DMS114 treated with DMSO at 0.1 percent for 48 hours (cell line): ENCODE data around the gene GSTM4.

ENCODE experiments used
- DNase-seq: peaks from one replicate; lab custom pipeline; 2025; ENCODE audit not compliant: unreplicated experiment; lab: John Stamatoyannopoulos, UW

The GSTM4 gene

DNA sequence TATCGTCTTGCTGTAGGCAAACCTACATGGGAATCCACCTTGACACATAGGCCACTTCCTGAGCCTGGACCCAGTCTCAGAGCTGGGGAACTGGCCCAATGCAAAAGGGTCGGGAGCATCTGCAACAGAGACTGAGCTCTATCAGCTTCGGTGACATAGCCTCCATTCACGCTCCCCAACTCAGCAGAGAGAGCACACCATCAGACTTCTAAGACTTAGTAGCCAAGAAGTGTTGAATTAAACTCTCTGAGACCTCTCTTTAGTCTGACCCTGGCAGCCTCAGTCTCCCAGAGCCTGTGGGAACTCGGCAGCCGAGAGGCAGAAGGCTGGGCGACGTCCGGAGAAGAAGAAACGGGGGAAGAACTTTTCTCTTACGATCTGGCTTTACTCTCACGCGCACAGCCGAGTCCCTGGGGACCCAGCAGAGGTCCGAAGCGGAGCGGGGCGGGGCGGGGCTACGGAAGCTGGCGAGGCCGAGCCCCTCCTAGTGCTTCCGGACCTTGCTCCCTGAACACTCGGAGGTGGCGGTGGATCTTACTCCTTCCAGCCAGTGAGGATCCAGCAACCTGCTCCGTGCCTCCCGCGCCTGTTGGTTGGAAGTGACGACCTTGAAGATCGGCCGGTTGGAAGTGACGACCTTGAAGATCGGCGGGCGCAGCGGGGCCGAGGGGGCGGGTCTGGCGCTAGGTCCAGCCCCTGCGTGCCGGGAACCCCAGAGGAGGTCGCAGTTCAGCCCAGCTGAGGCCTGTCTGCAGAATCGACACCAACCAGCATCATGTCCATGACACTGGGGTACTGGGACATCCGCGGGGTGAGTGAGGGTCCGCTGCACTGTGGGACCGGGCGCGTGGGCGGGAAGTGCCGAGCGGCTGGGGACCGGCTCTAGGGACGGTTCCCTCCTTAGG, at the start of gene GSTM4:
GSTM4 (plus strand) TSS at position 485 of the 905 bp plus-strand sequence; CDS start at position 776, 291 bp downstream.
- peak; percentile 71 for DNase-seq

GRCh38 chr1:109609881-109610280, 46.0 kb upstream of the GSTM4 start:
- no peak for DNase-seq

DNA sequence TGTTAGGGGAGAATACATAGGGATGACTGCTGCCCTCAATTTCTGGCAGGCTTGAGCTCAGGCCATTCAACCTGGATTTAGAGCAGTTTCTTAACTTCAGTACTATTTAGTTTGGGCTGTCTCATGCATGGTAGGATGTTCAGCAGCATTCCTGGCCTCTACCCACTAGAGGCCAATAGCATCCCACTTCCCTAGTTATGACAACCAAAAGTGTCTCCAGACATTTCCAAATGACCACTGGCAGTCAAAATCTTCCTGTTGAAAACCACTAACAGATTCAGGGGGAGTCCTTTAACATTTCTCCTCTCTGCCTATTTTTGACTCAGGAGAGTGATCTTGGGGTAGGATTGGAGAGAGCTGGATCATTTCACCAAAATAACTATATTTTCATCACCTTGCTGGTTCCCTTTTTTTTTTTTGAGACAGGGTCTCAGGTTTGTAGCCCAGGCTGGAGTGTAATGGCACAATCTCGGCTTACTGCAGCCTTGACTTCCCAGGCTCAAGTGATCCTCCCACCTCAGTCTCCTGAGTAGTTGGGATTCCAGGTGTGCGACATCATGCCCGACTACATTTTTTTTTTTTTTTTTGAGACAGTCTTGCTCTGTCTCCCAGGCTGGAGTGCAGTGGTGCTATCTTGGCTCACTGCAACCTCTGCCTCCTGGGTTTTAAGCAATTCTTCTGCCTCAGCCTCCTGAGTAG, 45.1 kb upstream of the GSTM4 start:
- DNase-seq = no peak

- no peak for DNase-seq
These were observed 44.5 kb upstream of the GSTM4 start for GRCh38 chr1:109611308-109611990.

DNA sequence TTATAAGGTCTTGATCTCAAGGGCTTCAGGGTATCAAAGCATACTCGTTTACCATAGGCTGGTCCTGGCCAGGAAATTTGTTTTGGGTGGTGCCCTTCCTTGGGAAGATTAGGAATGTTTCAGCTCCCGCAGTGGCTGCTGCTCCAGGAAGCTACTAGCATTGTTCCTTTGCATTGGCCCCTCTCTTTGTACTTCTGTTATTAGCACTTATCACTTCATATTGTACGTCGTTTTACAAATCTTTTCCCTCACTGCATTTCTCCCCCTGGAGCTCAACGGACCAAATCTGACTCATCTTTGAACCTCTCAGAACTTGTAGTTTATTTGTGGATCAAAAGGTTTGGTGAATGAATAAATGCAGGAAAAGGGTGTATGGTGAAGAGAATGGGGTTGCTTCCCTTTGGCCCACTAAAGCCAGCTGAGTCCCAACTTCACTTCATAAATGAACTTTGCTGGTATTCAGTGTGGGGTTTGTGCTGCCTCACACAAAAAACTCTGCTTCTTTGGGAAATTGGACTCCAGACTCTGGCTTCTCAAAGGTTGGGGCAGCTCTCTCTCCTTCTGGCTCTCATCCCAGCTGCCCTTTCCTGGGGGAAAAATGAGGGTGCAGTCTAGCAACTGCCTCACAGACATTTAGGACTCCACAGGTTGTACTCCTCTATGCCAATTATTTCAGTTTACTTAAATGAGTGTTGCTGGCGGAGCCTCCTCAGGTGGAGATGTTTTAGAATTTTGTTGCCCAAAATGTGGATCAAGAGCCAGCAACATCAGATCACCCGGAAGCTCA, 42.3 kb upstream of the GSTM4 start:
- no peak for DNase-seq

GRCh38 chr1:109615879-109616278, 40.0 kb upstream of the GSTM4 start:
- no peak for DNase-seq

DNA sequence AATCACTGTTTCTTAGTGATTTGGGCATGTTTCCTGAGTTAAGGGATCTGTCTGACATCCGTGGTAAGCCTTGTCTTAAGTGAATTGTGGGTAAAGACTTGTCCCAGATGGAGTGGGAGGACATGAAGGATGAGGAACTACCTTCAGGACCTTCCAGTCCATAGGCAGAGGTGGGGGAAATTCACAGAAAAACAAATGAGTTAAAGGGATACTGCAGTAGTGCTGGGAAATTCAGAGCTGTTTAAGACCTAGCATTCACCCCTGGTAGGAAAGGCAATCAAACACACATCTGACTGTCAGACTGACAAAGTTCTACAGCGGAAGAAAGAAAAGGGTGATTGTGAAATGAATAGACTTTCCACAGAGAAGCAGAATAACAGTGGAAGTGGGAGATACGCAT, 39.5 kb upstream of the GSTM4 start:
- no peak for DNase-seq

GRCh38 chr1:109617291-109617801, 38.6 kb upstream of the GSTM4 start:
- no peak for DNase-seq

DNA sequence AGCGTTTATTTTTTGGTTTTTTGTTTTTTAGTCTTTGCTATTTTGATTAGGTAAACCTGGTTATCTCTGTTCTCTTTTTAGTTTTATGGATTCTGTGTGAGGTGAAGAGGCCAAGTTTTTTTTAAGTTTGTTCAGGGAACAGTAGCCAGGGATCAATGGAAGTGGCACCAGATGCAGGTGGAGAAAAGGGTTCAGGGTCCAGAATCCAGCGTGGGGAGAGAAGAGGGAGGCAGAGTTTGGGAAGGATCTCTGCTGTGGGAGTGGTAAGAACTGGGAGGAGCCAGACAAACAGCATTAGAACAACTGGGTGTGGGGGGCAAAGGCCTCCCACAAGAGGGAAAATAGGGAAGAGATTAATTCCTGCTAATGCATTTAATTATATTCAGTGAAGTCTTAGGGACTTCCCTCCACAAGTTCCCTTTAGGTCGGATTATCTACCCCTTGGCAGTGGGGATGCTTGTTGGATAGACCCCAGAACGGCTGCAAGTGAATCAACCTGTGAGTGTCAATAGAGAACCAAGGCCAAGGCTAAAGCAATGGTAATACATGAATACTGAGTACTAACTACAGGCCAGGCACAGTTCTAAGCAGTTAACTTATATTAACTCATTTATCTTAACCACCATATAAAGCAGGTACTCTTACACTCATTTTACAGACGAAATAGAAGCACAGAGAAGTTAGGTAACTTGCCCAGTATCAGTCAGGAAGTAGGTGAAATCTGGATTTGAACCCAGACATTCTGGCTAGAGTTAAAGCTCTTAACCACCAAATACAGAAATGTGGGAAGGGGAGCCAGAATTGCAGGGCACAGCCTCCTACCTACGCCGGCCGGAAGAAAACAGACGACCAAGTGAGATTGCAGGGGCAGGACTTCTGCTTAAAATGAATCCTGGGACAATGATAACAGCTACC, 37.0 kb upstream of the GSTM4 start:
- no peak for DNase-seq

GRCh38 chr1:109619576-109620400, 36.1 kb upstream of the GSTM4 start, which contains the start of the genes AMPD2 and GNAT2:
TSS of gene AMPD2 (plus strand) at chr1:109619837. CDS start at chr1:109621176, 1,339 bp downstream.
TSS of gene GNAT2 (minus strand) at chr1:109619616. CDS start at chr1:109612870, 6,746 bp downstream.
- peak; percentile 65 for DNase-seq

- no peak for DNase-seq
These were observed 35.5 kb upstream of the GSTM4 start for GRCh38 chr1:109620401-109620791.

- DNase-seq = peak; percentile 84
These were observed 35.0 kb upstream of the GSTM4 start for GRCh38 chr1:109620841-109621286.

- no peak for DNase-seq
These were observed 34.3 kb upstream of the GSTM4 start for GRCh38 chr1:109621379-109622136.

- no peak for DNase-seq
These were observed 33.6 kb upstream of the GSTM4 start for GRCh38 chr1:109622137-109622892.

- no peak for DNase-seq
These were observed 33.0 kb upstream of the GSTM4 start for GRCh38 chr1:109622895-109623294.

- no peak for DNase-seq
These were observed 32.2 kb upstream of the GSTM4 start for GRCh38 chr1:109623601-109624161.
